Activated CD4-positive, alpha-beta T cell treated with anti-CD3 and anti-CD28 coated beads, Interleukin-2, Interleukin-6, amounts not matched to agents 100 ng/mL and 50 ng/mL, durations not matched to agents 16 hours and 8 hours (primary cell): ENCODE data around the gene ARID2.

Source experiments
- DNase-seq: peaks from one replicate; pipeline ENCODE4 v3.0.0-alpha.2; 2020

Gene ARID2, protein sequence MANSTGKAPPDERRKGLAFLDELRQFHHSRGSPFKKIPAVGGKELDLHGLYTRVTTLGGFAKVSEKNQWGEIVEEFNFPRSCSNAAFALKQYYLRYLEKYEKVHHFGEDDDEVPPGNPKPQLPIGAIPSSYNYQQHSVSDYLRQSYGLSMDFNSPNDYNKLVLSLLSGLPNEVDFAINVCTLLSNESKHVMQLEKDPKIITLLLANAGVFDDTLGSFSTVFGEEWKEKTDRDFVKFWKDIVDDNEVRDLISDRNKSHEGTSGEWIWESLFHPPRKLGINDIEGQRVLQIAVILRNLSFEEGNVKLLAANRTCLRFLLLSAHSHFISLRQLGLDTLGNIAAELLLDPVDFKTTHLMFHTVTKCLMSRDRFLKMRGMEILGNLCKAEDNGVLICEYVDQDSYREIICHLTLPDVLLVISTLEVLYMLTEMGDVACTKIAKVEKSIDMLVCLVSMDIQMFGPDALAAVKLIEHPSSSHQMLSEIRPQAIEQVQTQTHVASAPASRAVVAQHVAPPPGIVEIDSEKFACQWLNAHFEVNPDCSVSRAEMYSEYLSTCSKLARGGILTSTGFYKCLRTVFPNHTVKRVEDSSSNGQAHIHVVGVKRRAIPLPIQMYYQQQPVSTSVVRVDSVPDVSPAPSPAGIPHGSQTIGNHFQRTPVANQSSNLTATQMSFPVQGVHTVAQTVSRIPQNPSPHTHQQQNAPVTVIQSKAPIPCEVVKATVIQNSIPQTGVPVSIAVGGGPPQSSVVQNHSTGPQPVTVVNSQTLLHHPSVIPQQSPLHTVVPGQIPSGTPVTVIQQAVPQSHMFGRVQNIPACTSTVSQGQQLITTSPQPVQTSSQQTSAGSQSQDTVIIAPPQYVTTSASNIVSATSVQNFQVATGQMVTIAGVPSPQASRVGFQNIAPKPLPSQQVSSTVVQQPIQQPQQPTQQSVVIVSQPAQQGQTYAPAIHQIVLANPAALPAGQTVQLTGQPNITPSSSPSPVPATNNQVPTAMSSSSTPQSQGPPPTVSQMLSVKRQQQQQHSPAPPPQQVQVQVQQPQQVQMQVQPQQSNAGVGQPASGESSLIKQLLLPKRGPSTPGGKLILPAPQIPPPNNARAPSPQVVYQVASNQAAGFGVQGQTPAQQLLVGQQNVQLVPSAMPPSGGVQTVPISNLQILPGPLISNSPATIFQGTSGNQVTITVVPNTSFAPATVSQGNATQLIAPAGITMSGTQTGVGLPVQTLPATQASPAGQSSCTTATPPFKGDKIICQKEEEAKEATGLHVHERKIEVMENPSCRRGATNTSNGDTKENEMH (N-terminal part only)

DNA sequence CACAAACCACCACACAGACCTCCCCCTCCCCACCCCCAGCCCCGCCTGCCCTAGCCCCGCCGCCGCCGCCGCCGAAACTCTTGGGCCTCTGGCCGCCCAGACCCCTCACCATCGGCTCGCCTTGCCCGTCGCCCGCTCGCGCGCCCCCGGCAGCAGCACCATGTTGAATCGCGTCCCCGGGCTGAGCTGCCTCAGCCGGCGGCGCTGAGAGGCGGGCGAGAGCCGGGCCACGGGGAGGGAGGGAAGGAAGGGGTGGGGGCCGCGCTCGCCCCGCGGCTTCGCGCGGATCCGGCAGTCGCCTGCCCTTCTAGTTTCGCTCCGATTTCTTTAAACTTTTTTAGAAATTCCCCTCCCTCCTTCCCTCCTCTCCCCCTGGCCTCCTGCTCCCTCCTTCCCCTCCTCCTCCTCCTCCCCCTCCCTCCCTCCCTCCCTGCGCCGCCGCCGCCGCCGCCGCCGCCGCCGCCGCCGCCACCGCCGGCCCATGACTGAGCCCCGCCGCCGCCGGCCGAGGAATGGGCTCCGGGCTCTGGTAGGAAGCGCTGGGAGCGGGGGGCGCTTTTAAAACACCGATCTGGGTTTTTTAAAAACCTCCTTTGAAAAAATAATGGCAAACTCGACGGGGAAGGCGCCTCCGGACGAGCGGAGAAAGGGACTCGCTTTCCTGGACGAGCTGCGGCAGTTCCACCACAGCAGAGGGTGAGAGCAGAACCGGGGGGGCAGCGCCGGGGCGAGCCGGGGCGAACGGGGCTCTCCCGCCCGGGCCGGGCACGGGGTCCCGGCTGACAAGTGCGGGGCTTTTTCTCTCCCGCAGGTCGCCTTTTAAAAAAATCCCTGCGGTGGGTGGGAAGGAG lies at the start of gene ARID2:
TSS of gene ARID2 (plus strand) at position 474 of the 851 bp plus-strand sequence. CDS start at position 605, 131 bp downstream.
- peak; percentile 77 for DNase-seq

DNA sequence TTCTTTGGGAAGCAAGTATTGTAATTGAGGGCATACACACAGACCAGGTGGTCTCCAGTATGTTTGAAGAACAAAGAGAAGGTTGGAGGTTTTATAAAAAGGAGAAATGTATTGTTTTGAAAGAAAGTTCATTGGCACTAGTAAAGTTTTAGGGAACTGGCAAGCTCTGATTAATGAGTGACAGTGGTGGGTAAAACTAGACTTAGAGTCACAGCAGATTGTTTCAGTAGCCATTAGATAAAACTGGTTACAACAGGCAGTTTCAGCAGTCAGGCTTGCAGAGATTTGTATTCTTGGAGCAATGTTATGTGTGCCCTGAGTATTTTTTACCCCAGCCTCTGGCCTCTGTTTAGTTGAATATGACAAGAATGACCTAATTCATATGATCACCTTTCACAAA lies 49.1 kb upstream of the ARID2 start:
- DNase-seq = no peak

DNA sequence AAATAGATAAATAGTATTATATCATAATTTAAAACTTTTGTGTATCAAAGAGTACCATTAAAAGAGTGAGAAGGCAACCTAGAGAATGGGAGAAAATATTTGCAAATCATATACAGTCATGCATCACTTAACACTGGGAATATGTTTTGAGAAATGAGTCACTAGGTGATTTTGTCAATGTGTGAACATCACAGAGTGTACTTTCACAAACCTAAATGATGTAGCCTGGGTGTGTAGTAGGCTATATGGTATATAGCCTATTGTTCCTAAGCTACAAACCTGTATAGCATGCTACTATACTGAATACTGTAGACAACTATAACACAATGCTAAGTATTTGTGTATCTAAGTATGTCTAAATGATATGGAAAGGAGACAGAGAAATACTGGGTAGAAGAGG lies 48.0 kb upstream of the ARID2 start:
- DNase-seq = peak; percentile 26

DNA sequence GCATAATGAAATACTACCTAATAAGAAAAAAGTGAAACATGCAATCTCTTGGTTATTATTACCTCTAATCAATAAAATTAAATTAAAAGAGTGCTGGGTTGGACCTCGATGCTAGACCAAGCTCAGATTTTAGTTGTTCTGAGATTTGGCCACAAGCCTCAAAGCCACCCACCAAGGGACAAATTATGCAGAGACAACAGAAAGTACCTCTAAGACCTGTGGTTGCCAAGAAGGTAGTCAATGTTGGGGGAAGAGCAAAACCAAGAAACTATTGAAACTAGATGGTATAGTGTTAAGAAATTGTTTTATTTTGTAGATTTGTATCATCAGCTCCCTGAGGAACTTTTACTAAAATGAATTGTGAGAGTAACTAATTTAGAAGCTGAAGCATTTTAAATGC lies 43.8 kb upstream of the ARID2 start:
- DNase-seq = peak; percentile 14

DNA sequence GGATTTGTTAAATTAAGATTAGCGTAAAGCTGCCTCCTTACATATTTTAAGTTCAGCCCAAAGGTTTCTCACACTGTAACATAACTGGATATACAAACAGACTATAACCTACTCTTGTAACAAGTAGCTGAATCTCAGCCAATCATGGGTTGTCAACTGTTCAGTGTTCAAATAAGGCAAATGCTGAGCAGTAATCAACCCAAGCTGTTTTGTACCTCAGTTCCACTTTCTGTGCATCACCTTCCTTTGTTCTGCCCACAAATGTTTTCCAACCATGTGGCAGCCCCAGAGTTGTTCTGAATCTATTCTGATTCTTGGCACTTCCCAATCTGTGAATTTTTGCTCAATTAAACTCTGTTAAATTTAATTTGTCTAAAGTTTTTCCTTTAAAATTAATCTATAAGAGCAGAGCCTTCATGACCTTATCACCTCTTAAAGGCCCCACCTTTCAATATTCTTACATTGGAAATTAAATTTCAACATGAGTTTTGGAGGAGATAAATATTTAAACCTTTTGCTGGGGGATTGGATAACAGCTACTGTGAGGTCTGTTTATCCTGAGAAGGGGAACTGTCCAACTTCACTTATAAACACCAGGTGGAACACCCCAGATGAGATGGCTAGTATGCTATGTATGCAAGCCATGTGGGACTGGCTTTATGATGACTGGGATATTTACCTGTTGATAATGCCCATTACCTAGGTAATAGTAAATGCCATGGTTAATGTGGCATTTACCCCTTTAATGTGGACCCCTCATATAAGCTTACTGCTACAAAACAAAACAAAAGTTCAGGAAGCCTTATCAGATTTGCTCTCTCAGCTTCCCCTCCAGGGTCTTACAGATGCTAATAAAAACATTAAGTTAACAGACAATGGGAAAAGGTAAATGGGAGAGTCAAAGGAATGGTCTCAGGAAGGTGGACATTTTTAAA lies 42.2 kb upstream of the ARID2 start:
- DNase-seq = no peak

DNA sequence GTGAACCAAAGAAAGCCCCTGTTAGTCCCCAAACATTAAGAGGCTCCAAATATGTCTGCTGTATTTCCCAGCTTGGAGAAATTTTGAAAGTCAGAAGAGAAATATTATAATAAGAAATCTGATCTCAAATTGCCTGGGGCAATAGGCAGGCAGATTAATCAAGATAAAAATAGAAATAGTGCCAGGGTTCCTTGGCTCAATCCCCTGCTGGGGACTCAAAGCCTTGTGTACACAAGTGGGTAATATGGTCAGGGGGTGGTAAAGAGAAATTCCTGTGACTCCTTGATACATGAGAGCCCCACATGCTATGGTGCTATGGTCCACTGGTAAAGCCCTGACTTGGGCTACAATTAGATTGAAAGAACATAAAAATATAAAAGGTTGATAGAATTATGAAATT lies 41.3 kb upstream of the ARID2 start:
- no peak for DNase-seq

DNA sequence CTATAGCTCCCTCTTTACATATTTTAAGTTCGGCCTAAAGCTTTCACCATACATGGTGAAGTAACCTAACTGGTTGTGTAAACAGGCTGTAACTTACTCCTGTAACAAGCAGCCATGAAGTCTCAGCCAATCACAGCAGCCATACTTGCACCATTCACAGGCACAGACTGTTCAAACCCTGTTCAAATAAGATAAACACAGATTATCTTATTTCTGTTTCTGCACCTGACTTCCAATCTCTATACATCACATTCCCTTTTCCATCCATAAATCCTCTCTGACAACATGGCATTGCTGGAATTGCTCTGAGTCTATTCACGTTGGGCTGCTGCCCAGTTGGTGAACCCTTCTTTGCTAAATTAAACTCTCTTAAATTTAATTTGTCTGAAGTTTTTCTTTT lies 34.5 kb upstream of the ARID2 start:
- no peak for DNase-seq

DNA sequence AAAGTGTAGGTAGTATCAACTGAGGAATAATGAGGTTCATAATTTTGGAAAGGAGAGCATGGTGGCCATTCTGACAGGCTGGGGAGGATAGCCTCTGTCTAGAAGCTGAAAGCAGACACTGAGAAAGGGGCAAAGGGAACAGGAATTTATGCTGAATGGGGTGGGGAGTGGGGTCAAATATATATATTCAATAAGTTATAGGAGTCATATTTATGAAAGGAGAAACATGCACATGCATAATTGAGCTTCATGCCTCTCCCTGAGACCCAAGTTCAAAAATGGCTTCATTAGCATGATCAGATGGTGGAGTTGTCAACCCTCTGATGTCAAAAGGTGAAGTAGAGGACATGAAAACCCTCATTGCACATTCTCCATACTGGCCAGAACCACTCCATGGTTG lies 33.9 kb upstream of the ARID2 start:
- DNase-seq = no peak

DNA sequence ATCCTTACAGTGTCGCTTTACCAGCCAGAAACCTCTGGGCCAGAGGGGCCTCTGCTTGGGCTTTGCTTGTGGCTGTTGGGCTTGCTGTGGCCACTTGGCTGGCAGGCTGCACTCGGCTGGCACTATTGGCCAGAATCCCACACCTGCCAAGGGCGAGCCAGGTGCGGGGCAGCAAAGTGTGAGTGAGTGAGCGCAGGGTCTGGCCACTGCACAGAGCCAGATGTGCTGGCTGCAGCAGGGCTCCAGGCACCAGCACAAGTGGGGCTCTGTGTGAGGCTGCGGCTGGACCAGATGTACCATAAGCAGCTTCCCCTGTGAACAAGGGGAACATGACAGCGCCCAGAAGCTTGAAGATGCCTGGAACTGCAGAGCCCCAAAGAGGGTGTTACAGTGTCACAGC lies 33.5 kb upstream of the ARID2 start:
- DNase-seq = no peak

DNA sequence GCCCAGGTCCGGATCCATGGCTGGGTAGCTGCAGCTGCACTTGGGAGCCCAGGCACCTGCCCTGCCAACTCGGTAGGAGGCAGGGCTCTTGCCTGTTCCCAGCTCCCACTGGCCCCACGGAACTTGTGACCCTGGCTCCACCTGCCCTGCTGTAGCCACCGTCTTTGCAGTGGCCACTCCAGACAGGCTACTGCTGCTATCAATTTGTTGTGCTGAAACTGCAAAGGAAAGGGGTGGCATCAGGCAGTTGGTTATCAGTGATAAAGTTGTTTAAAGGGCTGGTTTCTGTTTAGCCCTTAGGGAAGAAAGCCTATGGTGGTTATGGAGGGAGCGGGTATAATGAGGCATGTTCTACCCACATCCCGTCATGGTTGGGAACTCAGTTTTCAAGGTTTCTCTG lies 32.1 kb upstream of the ARID2 start:
- DNase-seq = no peak

DNA sequence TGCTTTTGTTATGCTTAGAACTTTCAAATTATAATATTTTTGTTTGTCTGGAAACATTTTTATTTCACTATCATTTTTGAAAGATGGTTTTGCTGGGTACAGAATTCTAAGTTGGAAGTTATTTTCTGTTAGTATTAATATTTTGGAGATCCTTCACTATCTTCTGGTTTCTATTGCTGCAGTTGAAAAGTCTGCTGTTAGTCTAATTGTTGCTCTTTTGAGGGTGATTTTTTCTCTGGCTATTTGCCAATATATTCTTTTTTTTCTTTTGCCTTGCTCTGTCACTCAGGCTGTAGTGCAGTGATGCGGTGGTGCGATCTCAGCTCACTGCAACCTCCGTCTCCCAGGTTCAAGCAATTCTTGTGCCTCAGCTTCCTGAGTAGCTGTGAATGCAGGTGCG lies 28.2 kb upstream of the ARID2 start:
- no peak for DNase-seq

DNA sequence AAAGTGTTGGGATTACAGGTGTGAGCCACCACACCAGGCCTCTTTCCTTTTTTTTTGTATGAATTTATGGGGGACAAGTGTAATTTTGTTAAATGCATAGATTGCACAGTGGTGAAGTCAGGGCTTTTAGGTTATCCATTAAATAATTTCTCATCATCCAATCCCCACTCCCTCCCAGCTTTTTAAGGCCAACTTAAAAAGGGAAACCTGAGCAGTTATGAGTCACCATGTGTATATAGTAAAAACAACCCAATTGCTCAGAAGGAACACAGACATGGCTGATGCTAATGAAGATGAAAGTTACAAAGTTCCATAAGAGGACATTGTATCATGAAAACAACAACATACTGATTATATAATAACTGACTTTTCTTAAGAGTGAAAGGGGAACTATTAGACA lies 25.6 kb upstream of the ARID2 start:
- DNase-seq = no peak

DNA sequence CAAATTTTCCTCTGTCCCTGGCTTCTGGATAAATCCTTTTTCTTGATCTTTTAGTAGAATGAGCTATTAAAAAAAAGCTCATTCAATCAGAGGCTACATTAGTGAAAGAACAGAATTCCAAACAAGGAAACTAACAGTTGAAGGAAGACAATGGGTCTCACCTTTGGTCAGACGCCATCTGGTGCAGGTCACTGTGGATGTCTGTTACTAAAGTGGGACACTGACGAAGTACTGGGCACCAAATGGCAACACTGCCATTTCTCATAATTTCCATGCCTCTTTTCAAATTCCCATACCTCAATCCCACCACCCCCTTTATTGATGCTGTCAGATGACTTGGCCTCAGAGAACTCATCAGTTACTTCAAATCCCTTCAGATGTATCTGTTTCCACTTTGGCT lies 24.5 kb upstream of the ARID2 start:
- DNase-seq = no peak

DNA sequence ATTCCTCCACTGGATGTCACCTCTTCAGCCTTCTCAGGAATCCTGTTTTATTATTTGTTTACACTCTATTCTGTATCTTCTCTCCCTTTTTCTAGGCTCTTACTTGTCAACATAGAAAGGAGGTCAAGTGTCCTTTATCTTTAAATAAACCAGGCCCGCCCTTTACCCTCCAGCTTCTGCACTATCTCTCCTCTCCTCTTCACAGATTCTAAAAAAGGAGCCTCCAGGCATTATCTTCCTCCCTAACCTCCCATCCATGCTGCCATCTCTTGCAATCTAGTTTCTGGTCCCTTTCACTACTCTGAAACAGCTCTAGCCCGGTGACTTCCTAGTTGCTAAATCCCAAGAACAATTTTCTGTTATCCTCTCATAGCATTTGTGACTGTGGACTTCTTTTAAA lies 24.1 kb upstream of the ARID2 start:
- no peak for DNase-seq

DNA sequence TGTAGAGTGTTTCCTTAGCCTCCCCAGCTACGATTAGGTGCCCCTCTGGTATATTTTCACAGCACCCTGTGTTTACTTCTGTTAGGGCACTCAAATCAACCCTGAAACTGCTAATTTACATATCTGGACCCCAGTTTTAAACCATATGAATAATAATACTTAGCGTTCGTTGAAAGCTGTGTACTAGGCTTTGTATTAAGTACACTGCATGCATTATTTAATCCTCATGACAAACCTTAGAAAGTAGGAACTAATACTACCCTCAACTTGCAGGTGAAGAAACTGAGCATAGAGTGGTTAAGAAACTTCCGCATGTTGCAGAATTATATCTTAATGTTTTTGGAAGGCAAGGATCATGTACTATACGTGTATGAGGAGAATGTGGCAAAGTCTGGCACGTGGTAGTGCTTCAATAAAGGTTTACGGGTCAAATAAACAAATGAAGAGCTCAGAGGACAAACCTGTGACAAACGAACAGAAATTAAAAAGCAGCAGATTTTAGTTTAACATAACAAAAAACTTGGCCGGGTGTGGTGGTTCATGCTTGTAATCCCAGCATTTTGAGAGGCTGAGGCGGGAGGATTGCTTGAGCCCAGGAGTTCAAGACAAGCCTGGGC lies 22.2 kb upstream of the ARID2 start:
- DNase-seq = no peak

DNA sequence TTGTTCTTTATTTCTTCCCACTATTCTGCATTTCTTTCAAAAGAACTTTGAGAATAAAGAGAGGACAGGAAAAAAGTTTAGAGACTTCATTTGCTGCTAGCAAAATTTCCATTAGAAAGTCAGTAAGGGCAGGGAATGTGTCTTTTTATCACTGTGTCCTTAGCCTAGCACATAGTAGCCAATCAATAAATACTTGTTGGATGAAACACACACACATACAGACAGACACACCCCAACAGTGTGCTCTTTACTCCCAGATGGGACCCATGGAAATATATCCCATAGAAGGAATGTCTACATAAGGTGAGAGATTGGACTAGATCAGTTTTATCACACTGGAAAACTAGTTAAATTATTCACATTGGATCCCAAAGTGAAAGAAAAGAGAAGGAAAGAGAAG lies 21.1 kb upstream of the ARID2 start:
- no peak for DNase-seq

DNA sequence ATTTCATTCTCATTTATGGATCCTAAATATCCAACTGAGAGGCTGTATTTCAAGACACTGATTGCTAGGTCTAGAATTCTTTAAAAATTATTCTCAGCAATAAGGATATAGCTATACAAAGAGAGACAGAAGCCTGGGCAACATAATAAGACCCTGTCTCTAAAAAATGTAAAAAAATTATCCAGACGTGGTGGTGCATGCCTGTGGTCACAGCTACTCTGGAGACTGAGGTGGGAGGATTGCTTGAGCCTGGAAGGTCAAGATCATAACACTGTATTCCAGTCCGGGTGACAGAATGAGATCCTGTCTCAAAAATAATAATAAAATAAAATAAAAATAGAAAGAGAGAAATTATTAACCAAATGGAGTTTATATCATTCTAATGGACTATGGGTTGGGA lies 20.6 kb upstream of the ARID2 start:
- no peak for DNase-seq

DNA sequence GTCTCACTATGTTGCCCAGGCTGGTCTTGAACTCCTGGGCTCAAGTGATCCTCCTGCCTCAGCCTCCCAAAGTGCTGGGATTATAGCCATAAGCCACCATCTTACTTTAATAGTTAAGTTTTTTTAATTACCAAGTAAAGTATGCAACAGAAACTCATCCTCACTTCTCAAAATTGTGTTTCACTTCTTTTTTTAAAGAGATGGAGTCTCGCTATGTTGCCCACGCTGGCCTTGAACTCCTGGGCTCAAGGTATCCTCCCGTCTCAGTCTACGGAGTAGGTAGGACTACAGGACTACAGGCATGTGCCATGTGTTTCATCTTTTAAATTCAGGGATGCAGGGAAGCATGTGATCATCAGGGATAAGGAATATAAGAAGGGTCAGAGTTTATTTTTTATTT lies 17.2 kb upstream of the ARID2 start:
- no peak for DNase-seq

DNA sequence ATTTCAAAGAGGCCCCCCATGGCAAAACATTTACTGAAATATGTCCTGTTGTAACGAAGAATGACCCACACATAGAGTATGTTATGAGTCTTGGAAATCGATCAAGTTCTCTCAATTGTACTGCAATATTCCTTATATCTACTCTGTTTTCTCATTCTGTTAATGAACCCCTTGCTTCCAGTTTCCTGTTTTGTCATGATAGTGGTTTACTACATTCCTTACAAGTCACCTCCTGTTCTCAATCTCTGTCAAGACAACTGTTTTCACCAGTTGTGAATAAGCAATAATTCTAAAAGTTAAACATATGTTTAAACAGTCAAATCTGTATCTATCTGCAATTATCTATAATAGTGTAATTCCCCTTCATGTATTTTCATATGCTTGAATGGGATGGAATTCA lies 16.4 kb upstream of the ARID2 start:
- no peak for DNase-seq

DNA sequence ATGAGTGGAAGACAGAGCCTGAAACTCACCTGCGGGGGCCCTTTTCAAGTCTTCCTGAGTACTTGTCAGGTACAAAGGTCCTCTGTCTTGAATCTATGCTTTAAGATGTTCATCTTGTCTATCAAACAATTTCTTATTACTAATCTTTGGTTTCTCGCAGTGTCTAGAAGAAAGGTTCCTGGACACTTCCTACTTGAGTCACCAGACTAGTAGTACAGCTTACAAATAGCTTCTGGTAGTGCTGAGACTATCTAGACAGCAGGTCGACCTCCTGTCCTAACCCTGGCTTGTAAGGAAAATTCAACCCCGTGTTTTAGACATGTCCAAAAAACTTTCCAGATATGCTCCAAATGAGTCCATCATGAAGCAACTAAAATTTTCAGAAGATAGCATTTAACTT lies 11.2 kb upstream of the ARID2 start:
- DNase-seq = no peak

DNA sequence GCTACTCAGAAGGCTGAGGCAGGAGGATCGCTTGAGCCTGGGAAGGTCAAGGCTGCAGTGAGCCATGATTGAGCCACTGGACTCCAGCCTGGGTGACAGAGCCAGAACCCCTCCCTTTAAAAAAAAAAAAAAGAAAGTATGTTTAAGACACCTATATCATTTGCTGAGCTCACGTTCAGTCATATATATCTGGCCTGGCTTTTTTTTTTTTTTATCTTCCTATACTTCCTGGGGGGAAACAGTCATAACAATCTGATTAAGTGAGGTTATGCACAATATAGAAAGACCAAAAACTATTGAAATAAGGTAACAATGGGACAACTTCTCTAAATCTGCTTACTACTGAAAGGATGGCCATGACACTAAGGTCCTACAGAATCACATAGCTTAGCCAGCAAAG lies 9.4 kb upstream of the ARID2 start:
- DNase-seq = no peak
